Endothelial cell of umbilical vein (primary cell): ENCODE data around the gene BCAS3. TPM values are rescaled to one million over a fixed set of nuclear protein-coding genes. Genes with fewer than 3 reads are reported as not detected.

ENCODE experiments used
- BruUV-seq: library from RNA; stranded (reverse); fragments of 400-500 nt; replicated peaks from 2 replicates; lab custom pipeline; 2021; lab: Mats Ljungman, UMichigan
- CTCF ChIA-PET: fragments of 300-600, 350-600 bp; sonication (Branson Sonifier 250); formaldehyde crosslinking; loops from one replicate; lab custom pipeline; 2021; ENCODE audit warnings: antibody characterized with exemption, inconsistent platforms; lab: Charles Lee
- POLR2A ChIA-PET: fragments of 300-600, 350-600 bp; sonication (Branson Sonifier 250); formaldehyde crosslinking; loops from one replicate; lab custom pipeline; 2021; ENCODE audit warnings: antibody characterized with exemption, inconsistent platforms; lab: Charles Lee
- DNase-seq: peaks from one replicate; pipeline ENCODE4 v3.0.0-alpha.2; 2011; ENCODE audit warnings: low read depth, low spot score
- FAIRE-seq: peaks from 2 replicates; lab custom pipeline; 2011; peaks lifted over from hg19 to GRCh38; lab: Jason Lieb, UNC
- H2AFZ ChIP-seq: 2 replicates; pipeline ENCODE4 v1.6.0; 2012; ENCODE audit warnings: low read depth, low read length, control low read depth, inconsistent platforms
- H3K27ac ChIP-seq: 2 replicates; pipeline ENCODE4 v1.5.1; 2011; ENCODE audit warnings: low read depth, mild to moderate bottlenecking, control low read depth, low read length, moderate library complexity; ENCODE audit not compliant: insufficient read depth
- H3K27me3 ChIP-seq, 2 experiments: 2 replicates each; pipeline versions ENCODE4 v1.6.0 to v1.6.1; 2011; ENCODE audit warnings: low read length in 2 of 2, mixed read lengths in 1 of 2; ENCODE audit not compliant: control insufficient read depth in 2 of 2, insufficient read depth in 2 of 2
- H3K36me3 ChIP-seq, 2 experiments: 2 replicates in 1 of 2; 3 replicates in 1 of 2; pipeline ENCODE4 v1.5.1; 2011; ENCODE audit warnings: low read length in 2 of 2, mild to moderate bottlenecking in 1 of 2, moderate library complexity in 1 of 2; ENCODE audit not compliant: control insufficient read depth in 2 of 2, insufficient read depth in 2 of 2; ENCODE audit errors: extremely low read depth in 1 of 2
- H3K4me1 ChIP-seq: 3 replicates; pipeline ENCODE4 v1.5.1; 2011; ENCODE audit warnings: mild to moderate bottlenecking, low read length; ENCODE audit not compliant: control insufficient read depth, insufficient read depth; ENCODE audit errors: extremely low read depth
- H3K4me2 ChIP-seq: 2 replicates; pipeline ENCODE4 v1.6.1; 2011; ENCODE audit warnings: low read length, control low read depth, mixed read lengths; ENCODE audit not compliant: insufficient read depth
- H3K4me3 ChIP-seq, 3 experiments: fragments of 200-600 bp in 1 of 3; sonication (generic), shearing (Covaris generic) in 1 of 3; replicated peaks in 1 of 3; 2 replicates each; pipeline ENCODE4 v1.5.1; 2011 to 2016; ENCODE audit warnings: control low read depth in 3 of 3, low read length in 3 of 3, mild to moderate bottlenecking in 2 of 3, inconsistent platforms in 1 of 3, low read depth in 1 of 3, moderate library complexity in 1 of 3; ENCODE audit not compliant: insufficient read depth in 1 of 3
- H3K79me2 ChIP-seq: 2 replicates; pipeline ENCODE4 v1.6.0; 2012; ENCODE audit warnings: low read length, inconsistent platforms; ENCODE audit not compliant: control insufficient read depth, insufficient read depth
- H3K9ac ChIP-seq: replicated peaks from 2 replicates; pipeline ENCODE3; 2011; ENCODE audit warnings: low read length, control low read depth; ENCODE audit not compliant: insufficient read depth; ENCODE audit errors: extremely low read depth
- H3K9me1 ChIP-seq: replicated peaks from 3 replicates; pipeline ENCODE4 v1.6.0; 2011; ENCODE audit warnings: mild to moderate bottlenecking, low read length; ENCODE audit not compliant: control insufficient read depth, insufficient read depth; ENCODE audit errors: extremely low read depth
- H3K9me3 ChIP-seq: replicated peaks from 2 replicates; pipeline ENCODE4 v1.5.1; 2012; ENCODE audit warnings: low read length, inconsistent platforms; ENCODE audit not compliant: control insufficient read depth, insufficient read depth
- H4K20me1 ChIP-seq: replicated peaks from 2 replicates; pipeline ENCODE3; 2011; ENCODE audit warnings: mild to moderate bottlenecking, low read length; ENCODE audit not compliant: control insufficient read depth, insufficient read depth; ENCODE audit errors: extremely low read depth
- CTCF ChIP-seq, 2 donors: IDR thresholded peaks; 1 replicate in 1 of 2; 2 replicates in 1 of 2; pipeline ENCODE4 v1.5.1; 2011; ENCODE audit warnings: low read length in 2 of 2, mild to moderate bottlenecking in 2 of 2, moderate library complexity in 2 of 2, control low read depth in 1 of 2, inconsistent platforms in 1 of 2, low read depth in 1 of 2; ENCODE audit not compliant: insufficient read depth in 1 of 2; ENCODE audit errors: extremely low read depth in 1 of 2
- EZH2 ChIP-seq: IDR thresholded peaks from 2 replicates; pipeline ENCODE4 v1.6.1; 2012; ENCODE audit warnings: borderline replicate concordance, low read depth, mild to moderate bottlenecking, moderate library complexity, low read length, inconsistent platforms; ENCODE audit not compliant: severe bottlenecking
- FOS ChIP-seq: IDR thresholded peaks from 2 replicates; pipeline ENCODE4 v1.6.1; 2011; ENCODE audit warnings: mild to moderate bottlenecking, low read length, moderate library complexity, borderline replicate concordance; ENCODE audit not compliant: insufficient read depth
- GATA2 ChIP-seq: IDR thresholded peaks from 2 replicates; pipeline ENCODE4 v1.7.0; 2011; ENCODE audit warnings: low read depth, mild to moderate bottlenecking, moderate library complexity, mixed read lengths, low read length; ENCODE audit not compliant: insufficient read length, insufficient read depth
- JUN ChIP-seq: IDR thresholded peaks from 2 replicates; pipeline ENCODE4 v1.6.1; 2011; ENCODE audit warnings: borderline replicate concordance, low read depth; ENCODE audit not compliant: insufficient read length, insufficient read depth
- MAX ChIP-seq: IDR thresholded peaks from 2 replicates; pipeline ENCODE4 v1.6.1; 2011; ENCODE audit not compliant: insufficient read depth, insufficient read length
- MYC ChIP-seq: IDR thresholded peaks from one replicate; pipeline ENCODE4 v1.6.1; 2011; ENCODE audit warnings: mild to moderate bottlenecking, low read depth, low read length
- POLR2A ChIP-seq: IDR thresholded peaks from 2 replicates; pipeline ENCODE4 v1.6.1; 2012; ENCODE audit warnings: low read depth, mild to moderate bottlenecking, control low read depth, low read length
- POLR2AphosphoS5 ChIP-seq: IDR thresholded peaks from 2 replicates; pipeline ENCODE4 v1.6.1; 2012; ENCODE audit warnings: low read depth, mild to moderate bottlenecking, control low read depth, low read length, moderate library complexity; ENCODE audit not compliant: insufficient read depth
- dilution Hi-C: fragments of 300-500 bp; cut with MboI; formaldehyde crosslinking; loops from one replicate; pipeline ENCODE4 v1.15.0; 2019; ENCODE audit warnings: low sequenced_read_pairs; ENCODE audit not compliant: extremely low pct_ligation_motif_present
- intact Hi-C: fragments of 100-400 bp; cut with micrococcal nuclease; formaldehyde crosslinking; loops from one replicate; pipeline ENCODE4 v1.10.0; 2022
- polyA plus RNA-seq, 4 experiments: library from polyadenylated mRNA; depleted of rRNA in 3 of 4; stranded (reverse) in 3 of 4; unstranded in 1 of 4; fragments of >200 nt; gene quantifications; 2 replicates each; pipeline versions ENCODE4 v1.2.1 to v1.2.3, GENCODE V29; 2011 to 2012; ENCODE audit warnings: missing spikeins in 1 of 4
- total RNA-seq: library from RNA; stranded (reverse); gene quantifications from 2 replicates; pipeline ENCODE4 v1.2.3, GENCODE V29; 2021

The BCAS3 gene
- total and polyA plus RNA-seq, 2 donors (not counting 3 experiments of a cell fraction or from before 2014, with no cell fraction given): 8.2 to 16.0 TPM

GRCh38 chr17:61283043-61283442 lies 605.4 kb downstream of the BCAS3 start:
- no peaks in the 10 kb centered on the region for H3K27me3 ChIP-seq

More at GRCh38 chr17:61283043-61283442, 605.4 kb downstream of the BCAS3 start:
- DNase-seq (no peak), FAIRE-seq (no peak)
- ChIA-PET POLR2A (no interaction called here), CTCF (interaction anchor here (1.4 kb wide), 1 partner anchor 12 kb away, joined by 3 read pairs; no protein-coding TSS in a partner anchor)
- Histone ChIP-seq H2AFZ (no peak overlapping the region), H3K79me2 (no peaks in the 10 kb centered on the region), H4K20me1 (no peaks in the 10 kb centered on the region), H3K4me1 (no peaks in the 10 kb centered on the region), H3K9ac (no peak overlapping the region), H3K9me1 (no peaks in the 10 kb centered on the region), H3K36me3 (no peaks in the 10 kb centered on the region), H3K9me3 (no peaks in the 10 kb centered on the region), H3K4me3 (no peak overlapping the region), H3K27ac (no peak overlapping the region), H3K4me2 (no peak overlapping the region)
- no TSS peak for BruUV-seq
- intact Hi-C loops: no loop called here
- TF ChIP-seq FOS (no peak), JUN (no peak), MAX (no peak), EZH2 (no peak), MYC (no peak), POLR2A (no peak), POLR2AphosphoS5 (no peak), GATA2 (no peak), CTCF (IDR thresholded peaks at IDR 0.05; ENCODE audit: extremely low read depth in 1 of 2, insufficient read depth in 1 of 2, low read depth in 1 of 2, low read length in 2 of 2) (no peak)
- dilution Hi-C loops: no loop called here
